ENCODE measurements around the gene GNL1.
"Not testable (repeated sequence)": the region's sequence is repeated elsewhere in the genome, so short reads cannot be mapped to it uniquely, and the experiment has no call there.

- TF ChIP-seq CTCF (IDR thresholded peaks at IDR 0.05; ENCODE audit: control extremely low read depth in 1 of 3, insufficient read depth in 1 of 3, low read depth in 1 of 3, low read length in 3 of 3); GABPA (IDR thresholded peaks at IDR 0.05; ENCODE audit: borderline replicate concordance, insufficient read depth, low read length); SIX5 (IDR thresholded peaks at IDR 0.05; ENCODE audit: low read depth, low read length); MAX (IDR thresholded peaks at IDR 0.05); RFX5 (IDR thresholded peaks at IDR 0.05; ENCODE audit: borderline replicate concordance, low read depth, low read length); JUN (IDR thresholded peaks at IDR 0.05; ENCODE audit: low read depth, low read length); CEBPB (IDR thresholded peaks at IDR 0.05; ENCODE audit: low read depth, low read length); CREB1 (IDR thresholded peaks at IDR 0.05); KDM5A (IDR thresholded peaks at IDR 0.05; ENCODE audit: low read length); RAD21 (IDR thresholded peaks at IDR 0.05 in 1 of 2, conservative IDR thresholded peaks at IDR 0.05 in 1 of 2; ENCODE audit: low read depth in 2 of 2, low read length in 2 of 2); POLR2AphosphoS5 (IDR thresholded peaks at IDR 0.05; ENCODE audit: low read depth, low read length); SRF (IDR thresholded peaks at IDR 0.05; ENCODE audit: low read depth, low read length); FOSL1 (IDR thresholded peaks at IDR 0.05; ENCODE audit: insufficient read depth, low read depth, low read length); POLR2A (IDR thresholded peaks at IDR 0.05; ENCODE audit: control extremely low read depth in 1 of 2, low read depth in 2 of 2, low read length in 2 of 2): not testable (repeated sequence)
Observed at GRCh38 chr6:30495060-30495459, 61.2 kb downstream of the GNL1 start.

Measured in H1 (cell line).